SK-N-MC (cell line): ENCODE results near the gene DYTN.

Source experiments
- EZH2 ChIP-seq: fragments of 200-600 bp; sonication (generic); IDR thresholded peaks from one replicate; pipeline ENCODE4 v1.6.1; 2017; ENCODE audit warnings: antibody characterized with exemption
- POLR2AphosphoS5 ChIP-seq: IDR thresholded peaks from 2 replicates; pipeline ENCODE4 v1.6.1; 2012; ENCODE audit warnings: mild to moderate bottlenecking, low read depth, low read length, borderline replicate concordance

DNA sequence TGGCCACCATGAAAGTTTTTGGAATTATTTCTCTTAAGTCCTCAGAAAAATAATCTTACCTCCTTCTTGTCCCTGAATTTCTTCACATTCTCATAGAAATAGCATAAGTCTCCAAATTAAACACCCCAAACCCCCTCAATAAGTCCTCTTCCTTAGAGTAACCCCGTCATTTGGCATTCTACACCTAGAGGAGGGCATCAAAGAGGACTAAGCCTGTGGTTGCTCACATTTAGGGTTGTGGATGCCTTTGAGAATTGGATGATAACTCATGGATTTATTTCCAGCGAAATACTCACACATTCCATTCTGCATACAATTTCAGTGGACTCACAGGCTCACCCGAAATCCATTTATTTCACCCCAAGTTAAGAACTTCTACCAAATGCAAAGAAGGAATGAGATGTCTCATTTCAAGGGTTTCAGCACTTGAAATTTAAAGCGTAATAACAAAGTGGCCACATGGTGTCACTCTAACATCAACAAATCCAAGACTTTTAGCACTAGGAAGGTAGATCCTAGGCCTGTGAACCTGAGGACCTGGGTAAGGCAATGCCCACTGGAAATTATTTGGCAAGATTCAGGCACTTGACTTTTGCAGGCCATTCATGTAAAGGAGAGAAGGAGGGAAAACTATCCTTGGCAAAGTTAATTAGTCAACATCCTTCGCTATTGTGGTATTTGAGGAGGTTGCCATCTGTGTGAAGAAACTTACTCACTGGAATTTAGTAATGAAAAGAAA lies 24.6 kb downstream of the DYTN start:
- TF ChIP-seq POLR2AphosphoS5 (no peak), EZH2 (no peak)
